GM21619 (cell line): ENCODE results near the gene LMNB1.
"Not testable (repeated sequence)": the region's sequence is repeated elsewhere in the genome, so short reads cannot be mapped to it uniquely, and the experiment has no call there.

Experiments
- ATAC-seq: cut with Tn5 transposase; IDR thresholded peaks from one replicate; pipeline ENCODE4 v1.9.1; 2021; ENCODE audit not compliant: unreplicated experiment

The LMNB1 gene

DNA sequence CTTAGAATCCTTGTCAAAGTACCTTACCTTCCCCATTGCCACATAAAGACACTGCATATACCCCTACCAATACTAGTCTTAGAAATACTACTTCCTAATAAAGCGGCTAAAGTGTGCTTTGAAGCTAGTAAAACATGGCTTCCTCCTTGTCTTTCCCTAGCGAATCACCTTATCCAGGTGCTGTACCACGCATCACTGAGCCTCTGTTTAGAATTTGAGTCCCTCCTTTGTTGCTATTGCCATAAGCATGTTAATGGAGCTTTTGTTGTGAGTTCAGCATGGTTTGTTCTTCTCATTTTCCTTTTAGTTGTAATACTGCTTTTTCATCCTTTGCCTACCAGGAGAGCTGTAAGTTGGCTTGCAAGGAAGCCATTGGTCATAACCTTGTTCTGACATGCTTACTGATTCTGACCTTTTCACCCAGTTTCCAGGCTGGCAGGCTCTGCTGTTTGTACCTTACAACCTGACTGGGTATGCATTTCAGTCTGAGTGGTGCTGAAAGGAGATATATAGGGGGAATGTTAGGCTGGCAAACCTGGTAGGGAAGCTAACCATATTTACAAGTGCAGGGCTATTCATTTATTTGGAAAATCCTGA lies 49.8 kb downstream of the LMNB1 start:
- ATAC-seq, result no peak

DNA sequence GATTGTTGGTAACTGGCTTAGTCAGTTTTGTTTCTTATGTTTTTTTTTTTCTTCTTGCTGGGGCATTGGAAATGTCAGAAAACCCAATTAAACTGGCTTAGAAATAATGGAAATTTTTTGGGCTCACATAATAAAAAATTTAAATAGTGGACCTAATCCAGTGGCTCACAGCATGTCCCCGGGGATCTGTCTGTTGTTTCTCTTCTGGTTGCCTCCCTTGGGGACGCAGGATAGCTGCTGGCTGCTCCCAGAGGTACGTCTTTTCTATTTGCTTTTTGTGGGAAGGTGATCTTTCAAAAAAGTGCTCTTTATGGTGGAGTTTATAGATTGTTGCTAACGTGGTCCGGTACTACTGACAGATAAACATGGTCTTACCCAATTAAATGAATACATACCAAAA lies 52.2 kb downstream of the LMNB1 start:
- no peak for ATAC-seq

DNA sequence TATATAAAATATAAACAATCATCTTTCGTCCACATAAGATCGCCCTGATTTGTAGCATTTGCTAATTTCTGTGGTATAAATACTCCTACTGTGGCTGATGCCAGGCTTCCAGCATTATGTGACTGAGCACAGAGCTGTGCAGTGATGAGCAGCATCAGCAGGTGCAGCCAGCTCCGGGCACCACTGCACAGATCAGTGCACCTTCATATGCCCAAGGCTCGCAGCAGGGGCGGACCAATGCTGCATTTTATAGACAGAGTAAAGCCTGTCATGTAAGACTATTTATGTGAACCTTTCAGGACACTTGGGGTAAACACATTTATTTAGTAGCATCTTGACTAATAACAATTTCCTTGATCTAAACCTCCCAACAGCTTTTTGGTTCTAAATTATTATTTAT lies 53.1 kb downstream of the LMNB1 start:
- ATAC-seq, result no peak

DNA sequence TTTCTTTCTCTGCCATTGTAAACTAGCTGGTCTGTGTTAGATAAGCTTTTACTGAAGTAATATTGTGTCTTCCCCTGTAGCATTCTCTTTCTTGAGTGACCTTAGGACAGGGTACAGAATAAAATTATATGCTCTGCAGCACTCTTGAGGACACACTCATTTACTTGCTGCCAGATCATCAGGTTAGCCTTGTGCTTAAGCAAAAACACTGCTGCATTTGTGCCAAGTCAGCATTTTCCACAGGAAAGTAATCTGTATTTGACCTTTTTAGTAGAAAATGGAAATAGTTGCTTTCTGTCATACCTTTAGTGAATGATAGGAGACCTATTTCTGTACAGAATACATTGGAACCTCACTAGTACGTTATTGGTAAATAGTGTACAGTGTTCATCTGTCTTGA lies 54.2 kb downstream of the LMNB1 start:
- no peak for ATAC-seq

DNA sequence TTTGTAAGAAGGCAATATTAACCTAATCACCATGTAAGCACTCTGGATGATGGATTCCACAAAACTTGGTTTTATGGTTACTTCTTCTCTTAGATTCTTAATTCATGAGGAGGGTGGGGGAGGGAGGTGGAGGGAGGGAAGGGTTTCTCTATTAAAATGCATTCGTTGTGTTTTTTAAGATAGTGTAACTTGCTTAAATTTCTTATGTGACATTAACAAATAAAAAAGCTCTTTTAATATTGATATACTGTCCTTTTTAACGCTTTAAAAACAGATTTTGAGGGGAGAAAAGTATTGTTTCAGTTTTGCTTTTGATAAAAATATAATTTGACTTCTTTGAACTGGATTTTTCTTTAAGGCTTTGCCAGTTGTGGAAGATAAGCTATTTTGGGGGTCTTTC lies 59.8 kb downstream of the LMNB1 start:
- ATAC-seq, result no peak

DNA sequence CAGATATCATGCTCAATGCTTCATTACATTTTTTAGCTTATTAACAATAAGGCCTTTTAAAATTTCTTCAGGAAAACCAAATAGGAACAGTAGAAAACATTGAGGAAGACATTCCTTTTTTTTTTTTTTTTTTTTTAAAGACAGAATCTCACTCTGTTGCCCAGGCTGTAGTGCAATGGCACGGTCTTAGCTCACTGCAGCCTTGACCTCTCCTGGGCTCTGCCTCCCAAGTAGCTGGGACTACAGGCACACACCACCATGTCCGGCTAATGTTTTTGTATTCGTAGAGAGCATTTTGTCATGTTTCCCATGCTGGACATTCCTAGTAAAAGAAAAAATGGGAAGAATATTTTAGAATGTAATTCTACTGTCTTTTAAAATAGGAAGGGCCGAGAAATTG lies 60.3 kb downstream of the LMNB1 start:
- ATAC-seq, result no peak

DNA sequence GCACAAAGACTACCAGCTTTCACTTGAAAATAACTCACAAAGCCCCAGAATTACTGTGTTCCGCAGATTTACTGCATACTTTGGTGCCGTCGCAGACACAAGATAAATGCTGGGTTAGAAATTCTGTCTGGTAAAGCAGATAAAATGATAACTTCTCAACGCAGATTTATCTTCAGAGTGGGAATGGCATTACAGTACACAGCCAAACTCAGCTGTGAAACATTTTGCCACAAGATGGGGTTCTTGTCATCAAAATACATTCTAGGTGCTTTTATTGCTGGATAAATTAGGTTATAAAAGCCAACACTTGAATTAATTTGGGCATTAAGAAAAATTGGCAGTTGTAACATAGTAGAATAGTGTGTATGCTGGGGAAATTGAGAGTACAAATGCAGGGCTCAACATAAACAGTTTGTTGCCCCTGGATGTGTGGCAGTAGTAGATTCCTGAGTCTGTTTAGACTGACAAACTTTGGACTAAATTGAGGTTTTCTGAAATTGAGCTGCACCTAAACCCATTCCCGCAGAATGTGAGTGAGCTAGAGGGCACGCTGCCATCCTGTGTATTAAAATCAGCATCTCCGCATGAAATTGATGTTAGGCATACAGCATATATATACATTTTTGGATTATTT lies 61.1 kb downstream of the LMNB1 start:
- no peak for ATAC-seq

DNA sequence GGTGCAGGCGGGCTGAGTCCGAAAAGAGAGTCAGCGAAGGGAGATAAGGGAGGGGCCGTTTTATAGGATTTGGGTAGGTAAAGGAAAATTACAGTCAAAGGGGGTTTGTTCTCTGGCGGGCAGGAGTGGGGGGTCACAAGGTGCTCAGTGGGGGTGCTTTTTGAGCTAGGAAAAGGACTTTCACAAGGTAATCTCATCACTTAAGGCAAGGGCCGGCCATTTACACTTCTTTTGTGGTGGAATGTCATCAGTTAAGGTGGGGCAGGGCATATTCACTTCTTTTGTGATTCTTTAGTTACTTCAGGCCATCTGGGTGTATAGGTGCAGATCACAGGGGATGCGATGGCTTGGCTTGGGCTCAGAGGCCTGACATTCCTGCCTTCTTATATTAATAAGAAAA lies 62.5 kb downstream of the LMNB1 start:
- not testable (repeated sequence) for ATAC-seq

DNA sequence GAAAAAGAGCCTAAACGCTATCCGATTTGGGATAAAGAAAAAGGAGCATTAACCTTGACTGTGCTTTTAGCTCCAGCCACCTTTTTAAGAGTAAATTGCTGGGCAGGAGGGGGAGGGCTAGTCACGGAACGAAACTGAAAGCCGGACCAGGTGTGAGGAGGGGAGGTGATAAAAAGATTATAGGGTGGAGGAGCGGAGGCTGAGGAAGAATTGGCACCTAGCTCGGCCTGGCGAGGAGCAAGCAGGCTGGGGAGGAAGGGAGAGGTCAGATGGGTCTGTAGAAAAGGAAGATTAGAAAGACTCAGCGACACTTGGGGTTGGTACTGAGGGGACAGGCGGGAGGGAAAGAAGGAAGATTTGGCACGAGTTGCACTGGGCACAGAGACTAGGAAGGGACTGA lies 66.4 kb downstream of the LMNB1 start:
- not testable (repeated sequence) for ATAC-seq

DNA sequence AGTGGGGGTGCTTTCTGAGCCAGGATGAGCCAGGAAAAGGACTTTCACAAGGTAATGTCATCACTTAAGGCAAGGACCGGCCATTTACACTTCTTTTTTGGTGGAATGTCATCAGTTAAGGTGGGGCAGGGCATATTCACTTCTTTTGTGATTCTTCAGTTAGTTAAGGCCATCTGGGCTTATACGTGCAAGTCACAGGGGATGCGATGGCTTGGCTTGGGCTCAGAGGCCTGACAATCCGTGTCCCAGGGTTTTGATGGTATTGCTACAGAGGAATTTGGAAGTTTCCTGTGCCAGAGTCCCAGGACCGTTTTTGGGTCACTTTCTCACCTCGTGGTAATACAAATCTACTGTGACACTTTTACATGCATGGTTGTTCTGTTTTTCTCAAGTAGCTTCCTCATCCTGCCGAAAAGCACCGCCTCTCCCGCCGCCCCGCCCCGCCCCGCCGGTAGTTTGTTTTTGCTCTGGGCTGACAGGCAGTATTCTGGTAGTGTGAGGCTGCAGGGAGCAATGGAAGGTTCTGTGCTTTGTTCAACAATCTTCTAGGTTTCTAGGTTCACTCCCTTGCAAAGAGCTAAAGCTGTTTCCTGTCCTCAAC lies 68.6 kb downstream of the LMNB1 start:
- ATAC-seq, result peak; percentile 86

DNA sequence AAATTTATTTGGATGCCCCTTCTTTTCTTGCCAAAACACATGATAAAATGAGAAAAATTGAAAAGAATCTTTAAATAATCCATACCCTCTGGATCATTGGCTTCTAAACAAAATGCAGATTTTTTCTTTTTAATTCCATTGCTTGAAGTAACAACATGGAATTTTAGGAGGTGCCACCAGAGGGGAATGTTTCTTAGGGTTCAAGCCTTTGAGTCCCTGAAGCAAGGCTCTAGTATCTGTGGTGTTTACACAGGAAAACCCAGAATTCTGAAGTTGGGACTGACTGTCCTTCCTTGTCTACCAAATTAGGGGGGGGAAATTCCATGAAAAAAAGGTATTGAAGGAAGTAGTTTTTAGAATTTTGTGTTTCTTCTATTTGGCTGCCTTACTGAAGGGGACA lies 69.4 kb downstream of the LMNB1 start:
- ATAC-seq, result no peak

DNA sequence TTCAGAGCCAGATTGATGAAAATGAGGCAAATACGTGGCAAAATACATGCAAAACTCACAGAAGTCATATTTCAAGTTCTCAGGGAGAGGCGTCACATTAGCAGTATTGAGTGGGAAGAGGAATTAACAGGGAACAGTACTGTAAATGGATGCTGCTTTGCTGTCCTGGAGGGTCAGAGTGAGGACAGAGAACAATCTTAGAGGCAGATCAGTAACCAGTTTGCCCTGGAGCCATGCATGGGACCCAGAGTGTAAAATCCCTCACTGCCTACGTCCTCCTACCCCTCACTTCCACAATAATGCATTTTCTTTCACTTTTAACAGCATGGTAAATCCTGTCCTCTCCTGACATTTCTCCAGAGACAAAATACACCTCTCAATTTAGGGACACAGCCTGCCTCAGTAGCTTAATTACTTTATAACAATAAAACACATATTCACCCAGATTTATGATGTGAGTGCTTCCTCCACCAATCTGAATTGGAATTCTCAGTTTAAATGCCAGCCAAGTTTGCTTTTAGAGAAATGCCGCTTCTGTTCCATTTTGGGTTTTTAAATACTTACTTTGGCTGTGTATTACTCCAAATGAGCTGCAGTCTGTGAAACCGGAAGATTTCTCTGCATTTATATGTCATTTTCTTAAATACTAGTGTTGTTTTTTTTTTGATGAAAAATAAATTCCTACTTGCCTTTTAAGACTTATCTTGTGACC lies 70.0 kb downstream of the LMNB1 start:
- ATAC-seq, result no peak

DNA sequence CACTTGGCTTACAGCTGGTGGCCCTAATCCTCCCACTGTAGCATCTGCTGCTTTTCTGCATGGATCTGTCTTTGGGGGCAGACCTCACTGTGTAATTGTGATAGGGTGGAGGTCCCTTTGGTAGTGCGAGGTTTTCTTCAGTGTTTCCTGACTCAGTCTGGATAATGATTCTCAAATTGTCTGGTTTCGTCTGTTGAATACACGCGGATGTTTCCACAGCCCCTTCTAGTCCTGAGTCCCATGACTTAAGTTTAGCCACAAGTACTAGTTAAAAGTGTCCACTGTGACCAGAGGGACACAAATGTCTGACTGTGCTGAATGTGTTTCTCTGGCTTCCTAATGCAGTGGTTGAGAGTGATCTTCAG lies 70.5 kb downstream of the LMNB1 start:
- ATAC-seq, result no peak

DNA sequence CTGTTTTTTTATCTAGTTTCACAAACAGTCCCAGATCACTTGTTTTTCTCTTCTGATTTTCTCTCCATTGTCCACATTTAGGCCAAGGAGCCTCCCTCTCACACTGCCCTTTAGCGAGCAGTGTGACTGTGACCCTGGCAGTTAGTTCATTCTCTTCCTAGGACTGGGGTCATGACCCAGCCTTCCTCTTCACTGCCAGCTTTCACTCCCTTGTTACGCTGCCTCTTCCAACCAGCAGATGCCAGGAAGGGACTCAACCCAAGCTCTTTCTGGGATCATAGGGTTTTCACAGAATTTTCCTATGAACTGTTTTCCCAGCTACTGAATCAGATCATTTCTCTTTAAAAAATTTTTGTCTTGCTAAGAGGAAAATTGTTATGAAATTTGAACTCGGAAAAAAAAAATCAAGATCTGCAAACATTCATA lies 70.9 kb downstream of the LMNB1 start:
- no peak for ATAC-seq

DNA sequence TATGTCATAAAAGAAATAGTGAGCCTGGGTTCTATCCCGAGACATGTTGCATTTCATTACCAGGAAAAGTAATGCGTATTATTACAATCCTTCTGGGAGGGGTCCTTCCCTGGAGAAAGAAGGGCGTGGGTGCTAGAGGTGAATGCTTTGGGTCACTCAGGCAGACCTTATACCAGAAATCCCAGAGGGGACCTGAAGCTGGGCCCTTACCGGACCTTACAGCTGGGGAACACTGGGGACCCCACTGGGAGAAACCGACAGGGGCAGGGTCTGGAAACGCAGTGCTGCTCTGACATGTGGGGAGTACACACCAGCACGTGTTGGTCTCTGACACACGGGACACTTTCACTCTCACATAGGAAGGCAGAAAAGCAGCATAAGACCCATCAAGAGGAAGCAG lies 71.3 kb downstream of the LMNB1 start:
- no peak for ATAC-seq

DNA sequence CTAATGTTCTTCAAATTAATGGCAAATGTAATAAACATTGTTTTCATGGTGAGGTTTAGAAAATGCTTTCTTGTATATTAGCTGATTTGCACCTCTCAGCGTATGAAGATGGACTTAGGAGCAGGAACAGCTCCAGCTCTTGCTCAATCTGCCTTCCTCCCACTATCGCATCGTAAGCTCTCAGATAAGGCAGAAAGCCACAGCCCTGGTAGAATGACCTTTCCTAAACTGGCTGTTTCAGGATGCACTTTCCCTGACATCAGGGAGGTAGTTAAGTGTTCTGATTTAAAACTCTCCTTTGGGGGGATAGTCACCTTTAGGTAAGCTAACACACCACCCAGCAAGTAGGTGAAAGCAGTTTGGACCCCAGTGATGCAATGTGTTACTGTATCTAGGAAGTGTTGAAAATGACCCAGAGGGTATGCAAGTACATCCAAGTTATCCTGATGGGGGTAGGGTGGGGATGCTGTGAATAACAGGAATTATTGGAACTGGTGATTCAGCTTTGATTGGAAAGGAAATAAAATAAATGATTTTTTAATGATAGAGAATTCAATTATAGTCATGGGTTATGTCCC lies 72.3 kb downstream of the LMNB1 start:
- no peak for ATAC-seq

DNA sequence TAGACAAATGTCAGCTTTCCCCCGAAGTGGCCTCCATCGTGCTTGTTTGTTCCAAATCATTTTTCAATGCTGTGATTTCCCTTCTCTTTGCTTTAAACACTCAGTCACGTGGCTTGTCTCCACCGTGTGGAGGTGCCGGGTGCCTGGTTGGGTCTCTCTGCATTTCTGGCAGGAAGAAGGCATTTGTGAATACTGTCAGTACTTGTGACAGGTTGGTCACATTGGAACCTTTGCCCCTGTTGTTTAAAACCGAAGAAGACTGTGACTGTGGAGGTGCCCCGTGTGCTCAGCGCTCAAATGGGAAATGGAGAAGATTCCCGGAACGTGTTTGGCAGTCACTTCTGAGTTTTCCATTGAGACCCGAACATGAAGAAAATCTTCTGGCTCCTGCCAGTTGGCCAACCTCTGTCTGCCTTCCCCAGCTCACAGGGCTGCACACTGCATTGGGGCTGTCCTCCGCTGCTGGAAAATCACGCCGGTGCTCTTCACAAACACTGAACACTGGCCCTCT lies 74.6 kb downstream of the LMNB1 start:
- no peak for ATAC-seq

DNA sequence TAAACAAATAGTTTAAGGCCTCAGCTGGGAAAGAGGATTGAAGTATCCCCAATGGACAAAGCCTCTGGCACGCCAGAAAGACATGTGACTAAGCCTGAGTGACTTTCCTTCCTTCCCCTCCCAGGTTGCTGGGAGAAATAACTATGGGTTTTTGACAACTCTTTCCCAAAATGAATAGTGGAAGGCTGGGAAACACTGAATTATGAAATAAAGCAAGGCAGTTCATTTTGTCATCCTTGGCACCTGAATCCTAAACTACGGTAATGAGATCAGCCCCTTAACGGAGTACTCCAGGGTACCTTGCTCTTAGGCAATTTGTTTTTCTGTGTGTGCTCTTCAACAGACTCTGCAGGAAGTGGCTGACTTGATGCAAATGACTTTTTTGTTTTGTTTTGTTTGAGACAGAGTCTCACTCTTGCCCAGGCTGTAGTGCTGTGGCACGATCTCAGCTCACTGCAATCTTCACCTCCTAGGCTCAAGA lies 75.2 kb downstream of the LMNB1 start:
- peak; percentile 91 for ATAC-seq

DNA sequence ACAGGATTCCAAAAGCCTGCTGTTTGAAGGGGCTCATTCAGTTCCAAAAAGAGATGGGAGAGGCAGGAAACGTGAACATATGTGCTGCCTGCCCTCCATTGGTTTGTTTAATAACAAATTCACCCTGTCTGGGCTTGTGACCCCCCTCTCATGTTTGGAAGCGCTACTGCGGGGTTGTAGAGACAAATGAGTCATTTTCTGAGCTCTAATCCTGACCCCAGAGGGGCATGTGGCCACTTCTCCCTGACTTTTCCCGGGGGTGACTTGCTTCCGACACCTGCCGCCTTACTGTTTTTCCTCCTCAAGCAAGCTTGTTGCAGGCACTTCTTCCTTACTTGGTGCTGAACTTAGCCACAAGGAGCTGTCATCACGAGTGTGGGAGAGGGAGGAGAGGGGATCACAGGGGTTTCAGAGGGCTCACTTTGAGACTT lies 75.9 kb downstream of the LMNB1 start:
- ATAC-seq, result no peak

DNA sequence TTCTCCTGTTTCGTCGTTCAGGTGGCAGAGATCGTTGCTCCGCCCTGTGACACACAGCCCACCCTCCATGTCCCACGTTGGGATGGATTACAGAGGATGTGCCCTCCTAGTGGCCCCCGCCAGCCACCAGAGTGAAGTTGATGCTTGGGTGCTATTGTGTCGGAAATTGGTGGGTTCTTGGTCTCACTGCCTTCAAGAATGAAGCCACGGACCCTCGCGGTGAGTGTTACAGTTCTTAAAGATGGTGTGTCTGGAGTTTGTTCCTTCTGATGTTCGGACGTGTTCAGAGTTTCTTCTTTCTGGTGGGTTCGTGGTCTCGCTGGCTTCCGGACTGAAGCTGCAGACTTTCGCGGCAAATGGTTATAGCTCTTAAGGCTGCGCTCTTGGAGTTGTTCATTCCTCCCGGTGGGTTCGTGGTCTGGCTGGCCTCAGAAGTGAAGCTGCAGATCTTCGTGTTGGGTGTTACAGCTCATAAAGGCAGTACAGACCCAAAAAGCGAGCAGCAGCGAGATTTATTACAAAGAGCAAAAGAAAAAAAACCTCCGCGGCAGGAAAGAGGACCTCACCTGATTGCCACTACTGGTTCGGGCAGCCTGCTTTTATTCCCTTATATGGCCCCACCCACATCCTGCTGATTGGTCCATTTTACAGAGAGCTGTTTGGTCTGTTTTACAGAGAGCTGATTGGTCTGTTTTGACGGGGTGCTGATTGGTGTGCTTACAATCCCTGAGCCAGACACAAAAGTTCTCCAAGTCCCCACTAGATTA lies 76.8 kb downstream of the LMNB1 start:
- ATAC-seq, result not testable (repeated sequence)
